T-helper 2 cell treated with Interferon-gamma antibody and Interleukin-4, amounts not matched to agents 5 μg/mL and 100 μg/mL, for 36 hours (primary cell): Measurements from ENCODE around the gene MBD3L2B.
"Not testable (repeated sequence)": the region's sequence is repeated elsewhere in the genome, so short reads cannot be mapped to it uniquely, and the experiment has no call there.

ENCODE experiments used
- DNase-seq: peaks from one replicate; pipeline ENCODE4 v3.0.0; 2021; ENCODE audit warnings: low spot score
- H3K27ac Mint-ChIP-seq: one replicate; pipeline ENCODE4 v1.8.0; 2021; ENCODE audit warnings: mild to moderate bottlenecking, mixed read lengths
- H3K27me3 Mint-ChIP-seq: one replicate; pipeline ENCODE4 v1.8.0; 2021; ENCODE audit warnings: low read depth, mixed read lengths
- H3K36me3 Mint-ChIP-seq: one replicate; pipeline ENCODE4 v1.8.0; 2021; ENCODE audit warnings: low read depth, mixed read lengths
- H3K4me1 Mint-ChIP-seq: one replicate; pipeline ENCODE4 v1.8.0; 2021; ENCODE audit warnings: low read depth, mixed read lengths
- H3K4me3 Mint-ChIP-seq: one replicate; pipeline ENCODE4 v1.8.0; 2022; ENCODE audit warnings: mild to moderate bottlenecking, moderate library complexity, mixed read lengths
- H3K9me3 Mint-ChIP-seq: one replicate; pipeline ENCODE4 v1.8.0; 2021; ENCODE audit warnings: mixed read lengths

The MBD3L2B gene

GRCh38 chr19:7051421-7051820 lies 30.2 kb upstream of the MBD3L2B start:
- not testable (repeated sequence) for H3K4me1 Mint-ChIP-seq, H3K27me3 Mint-ChIP-seq, DNase-seq, H3K36me3 Mint-ChIP-seq, H3K9me3 Mint-ChIP-seq, H3K27ac Mint-ChIP-seq, H3K4me3 Mint-ChIP-seq

GRCh38 chr19:7049021-7049420 lies 27.8 kb upstream of the MBD3L2B start, which contains the start of gene MBD3L2:
TSS of gene MBD3L2 (plus strand) at chr19:7049321. CDS start at chr19:7049374, 53 bp downstream.
- DNase-seq, H3K36me3 Mint-ChIP-seq, H3K27me3 Mint-ChIP-seq, H3K4me3 Mint-ChIP-seq, H3K9me3 Mint-ChIP-seq, H3K4me1 Mint-ChIP-seq, H3K27ac Mint-ChIP-seq: not testable (repeated sequence)

GRCh38 chr19:7041563-7041962 lies 20.3 kb upstream of the MBD3L2B start:
- not testable (repeated sequence) for H3K36me3 Mint-ChIP-seq, H3K27me3 Mint-ChIP-seq, H3K4me3 Mint-ChIP-seq, H3K27ac Mint-ChIP-seq, DNase-seq, H3K9me3 Mint-ChIP-seq, H3K4me1 Mint-ChIP-seq

GRCh38 chr19:7040079-7040478 lies 18.8 kb upstream of the MBD3L2B start, which contains the start of gene MBD3L4:
TSS of gene MBD3L4 (minus strand) at chr19:7040179. CDS start at chr19:7040144, 35 bp downstream.
- not testable (repeated sequence) for H3K9me3 Mint-ChIP-seq, H3K27ac Mint-ChIP-seq, H3K4me1 Mint-ChIP-seq

GRCh38 chr19:7030278-7030677 lies 9.0 kb upstream of the MBD3L2B start, which contains the start of gene MBD3L5:
TSS of gene MBD3L5 (plus strand) at chr19:7030578. CDS start at chr19:7030612, 34 bp downstream.
- not testable (repeated sequence) for DNase-seq, H3K4me1 Mint-ChIP-seq, H3K36me3 Mint-ChIP-seq, H3K4me3 Mint-ChIP-seq, H3K9me3 Mint-ChIP-seq, H3K27me3 Mint-ChIP-seq, H3K27ac Mint-ChIP-seq

More at GRCh38 chr19:7040079-7040478, 18.8 kb upstream of the MBD3L2B start, which contains the start of gene MBD3L4:
- not testable (repeated sequence) for H3K36me3 Mint-ChIP-seq, DNase-seq, H3K27me3 Mint-ChIP-seq, H3K4me3 Mint-ChIP-seq

GRCh38 chr19:7028790-7029189 lies 7.6 kb upstream of the MBD3L2B start:
- not testable (repeated sequence) for H3K4me1 Mint-ChIP-seq, H3K4me3 Mint-ChIP-seq, H3K9me3 Mint-ChIP-seq, H3K27me3 Mint-ChIP-seq, DNase-seq, H3K27ac Mint-ChIP-seq, H3K36me3 Mint-ChIP-seq

GRCh38 chr19:7018828-7019227 lies 2.4 kb downstream of the MBD3L2B start:
- DNase-seq: no peak
- Mint-ChIP-seq H3K27me3 (no peaks in the 10 kb centered on the region), H3K36me3 (no peaks in the 10 kb centered on the region), H3K4me3 (no peak overlapping the region), H3K9me3 (no peaks in the 10 kb centered on the region), H3K27ac (no peak overlapping the region), H3K4me1 (peaks cover 4% of the 10 kb centered on the region)

- peak overlapping the region; percentile 49 for H3K27ac Mint-ChIP-seq
- peak; percentile 41 for DNase-seq
- no peaks in the 10 kb centered on the region for H3K27me3 Mint-ChIP-seq
- H3K9me3 Mint-ChIP-seq: peaks cover 4% of the 10 kb centered on the region
- H3K36me3 Mint-ChIP-seq: peaks cover 4% of the 10 kb centered on the region
- peaks cover 32% of the 10 kb centered on the region for H3K4me1 Mint-ChIP-seq
- H3K4me3 Mint-ChIP-seq: no peak overlapping the region
Observed at GRCh38 chr19:7013678-7014077, 7.6 kb downstream of the MBD3L2B start.

- Mint-ChIP-seq H3K4me3 (no peak overlapping the region), H3K27ac (no peak overlapping the region), H3K9me3 (peaks cover 4% of the 10 kb centered on the region), H3K4me1 (peaks cover 38% of the 10 kb centered on the region), H3K36me3 (peaks cover 4% of the 10 kb centered on the region), H3K27me3 (no peaks in the 10 kb centered on the region)
- DNase-seq: peak; percentile 30
Observed at GRCh38 chr19:7010722-7011593, 10.3 kb downstream of the MBD3L2B start.

GRCh38 chr19:7007859-7008258 lies 13.4 kb downstream of the MBD3L2B start:
- H3K4me3 Mint-ChIP-seq: no peak overlapping the region
- peaks cover 4% of the 10 kb centered on the region for H3K9me3 Mint-ChIP-seq
- H3K27me3 Mint-ChIP-seq: no peaks in the 10 kb centered on the region
- DNase-seq: no peak
- peaks cover 28% of the 10 kb centered on the region for H3K4me1 Mint-ChIP-seq
- peaks cover 4% of the 10 kb centered on the region for H3K36me3 Mint-ChIP-seq
- H3K27ac Mint-ChIP-seq: no peak overlapping the region

- Mint-ChIP-seq H3K27ac (no peak overlapping the region), H3K36me3 (peaks cover 2% of the 10 kb centered on the region), H3K4me3 (no peak overlapping the region), H3K9me3 (peaks cover 2% of the 10 kb centered on the region), H3K27me3 (no peaks in the 10 kb centered on the region), H3K4me1 (peaks cover 26% of the 10 kb centered on the region)
- DNase-seq: no peak
Observed at GRCh38 chr19:7006135-7006704, 15.0 kb downstream of the MBD3L2B start.

- Mint-ChIP-seq H3K4me3 (no peak overlapping the region), H3K4me1 (peaks cover 15% of the 10 kb centered on the region), H3K36me3 (no peaks in the 10 kb centered on the region), H3K27ac (no peak overlapping the region), H3K27me3 (no peaks in the 10 kb centered on the region), H3K9me3 (no peaks in the 10 kb centered on the region)
- DNase-seq: peak; percentile 17
Observed at GRCh38 chr19:7004313-7004931, 16.8 kb downstream of the MBD3L2B start.

- DNase-seq: no peak
- Mint-ChIP-seq H3K4me3 (no peak overlapping the region), H3K27ac (no peak overlapping the region), H3K4me1 (peaks cover 3% of the 10 kb centered on the region), H3K36me3 (no peaks in the 10 kb centered on the region), H3K9me3 (peaks cover 11% of the 10 kb centered on the region), H3K27me3 (no peaks in the 10 kb centered on the region)
Observed at GRCh38 chr19:7000816-7001215, 20.4 kb downstream of the MBD3L2B start.

- Mint-ChIP-seq H3K27ac (no peak overlapping the region), H3K4me1 (peaks cover 3% of the 10 kb centered on the region), H3K9me3 (peaks cover 16% of the 10 kb centered on the region), H3K36me3 (peaks cover 3% of the 10 kb centered on the region), H3K27me3 (no peaks in the 10 kb centered on the region), H3K4me3 (no peak overlapping the region)
- no peak for DNase-seq
Observed at GRCh38 chr19:7000333-7000732, 20.9 kb downstream of the MBD3L2B start.
